Fibroblast of peridontal ligament (primary cell): Measurements from ENCODE around the gene SULT1C4.
"Not testable (repeated sequence)": the region's sequence is repeated elsewhere in the genome, so short reads cannot be mapped to it uniquely, and the experiment has no call there.

Experiments
- DNase-seq: peaks from one replicate; pipeline ENCODE4 v3.0.0-alpha.2; 2010; ENCODE audit errors: extremely low read depth

SULT1C4 gene

DNA sequence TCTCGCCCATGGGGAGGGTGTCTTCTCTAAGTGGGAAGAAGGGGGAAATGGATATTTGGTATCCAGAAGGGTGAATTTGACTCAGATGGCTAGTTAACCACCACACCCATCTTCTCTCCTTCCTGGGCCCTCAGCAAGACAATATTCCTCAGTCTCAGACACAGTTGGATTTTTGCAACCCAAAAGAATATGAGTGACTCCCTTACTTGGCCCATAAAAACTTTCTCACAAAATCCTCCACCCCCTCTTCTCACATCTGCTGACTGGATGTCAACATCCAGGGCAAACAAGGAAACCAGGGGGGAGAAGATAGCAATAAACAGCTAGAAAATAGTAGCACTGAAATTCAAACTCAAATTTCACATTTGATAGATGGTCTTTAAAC lies 35.9 kb downstream of the SULT1C4 start:
- no peak for DNase-seq

- no peak for DNase-seq
Observed at GRCh38 chr2:108414256-108414876, 36.6 kb downstream of the SULT1C4 start.

DNA sequence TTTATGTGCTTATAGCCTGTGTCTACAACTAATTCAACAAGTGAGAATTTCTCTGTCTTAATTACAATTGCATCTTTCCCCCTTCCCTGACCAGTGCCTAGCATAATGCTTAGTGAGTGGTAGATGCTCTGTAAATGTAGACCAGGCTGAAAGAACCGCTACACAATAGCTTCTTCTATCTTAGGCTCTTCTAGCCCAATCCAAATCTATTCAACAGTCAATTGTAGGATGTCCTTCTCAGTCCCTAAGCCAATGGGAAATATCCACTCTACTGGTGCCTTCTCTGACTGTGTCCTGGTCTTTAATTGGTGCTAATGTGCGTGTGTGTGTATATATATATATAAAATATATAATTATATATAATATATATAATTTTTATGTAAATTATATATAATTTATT lies 37.2 kb downstream of the SULT1C4 start:
- no peak for DNase-seq

- DNase-seq = no peak
Observed at GRCh38 chr2:108417254-108417653, 39.5 kb downstream of the SULT1C4 start.

DNA sequence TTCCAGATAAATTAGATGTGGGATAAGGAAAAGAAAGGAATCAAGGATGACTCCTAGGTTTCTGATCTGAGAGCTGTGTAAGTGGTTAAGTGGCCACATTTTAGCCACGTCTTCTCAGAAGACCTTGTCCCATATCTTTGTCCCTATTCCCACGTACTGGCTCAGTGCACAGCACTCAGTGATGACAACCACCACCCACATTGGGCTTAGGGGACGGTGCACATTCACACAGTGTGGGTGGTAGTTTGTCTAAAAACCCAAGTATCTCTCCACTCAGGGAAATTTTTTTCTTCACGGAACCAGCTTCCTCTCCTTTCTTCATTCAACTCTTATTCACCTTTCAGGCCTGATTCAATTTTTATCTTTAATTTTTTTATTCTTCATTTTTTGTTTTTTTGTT lies 40.7 kb downstream of the SULT1C4 start:
- DNase-seq = no peak

DNA sequence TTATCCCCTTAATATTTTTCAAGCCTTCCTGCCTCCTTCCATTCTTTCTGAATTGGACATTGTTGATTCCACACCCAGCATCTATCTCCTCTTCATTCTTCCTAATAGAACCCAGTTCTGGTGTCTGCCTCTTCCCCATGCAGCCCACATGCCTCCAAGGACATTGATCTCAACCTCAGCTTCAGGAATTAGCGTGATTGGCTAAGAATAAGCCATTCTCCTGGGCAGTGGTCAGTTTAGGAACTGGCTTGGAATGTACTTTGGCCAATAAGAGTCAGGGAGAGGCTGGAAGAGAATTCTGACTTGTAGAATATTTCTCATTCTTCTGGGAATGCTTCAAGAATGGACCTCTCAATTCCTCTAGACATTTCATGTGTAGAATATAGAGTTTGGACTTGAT lies 45.3 kb downstream of the SULT1C4 start:
- DNase-seq = no peak

DNA sequence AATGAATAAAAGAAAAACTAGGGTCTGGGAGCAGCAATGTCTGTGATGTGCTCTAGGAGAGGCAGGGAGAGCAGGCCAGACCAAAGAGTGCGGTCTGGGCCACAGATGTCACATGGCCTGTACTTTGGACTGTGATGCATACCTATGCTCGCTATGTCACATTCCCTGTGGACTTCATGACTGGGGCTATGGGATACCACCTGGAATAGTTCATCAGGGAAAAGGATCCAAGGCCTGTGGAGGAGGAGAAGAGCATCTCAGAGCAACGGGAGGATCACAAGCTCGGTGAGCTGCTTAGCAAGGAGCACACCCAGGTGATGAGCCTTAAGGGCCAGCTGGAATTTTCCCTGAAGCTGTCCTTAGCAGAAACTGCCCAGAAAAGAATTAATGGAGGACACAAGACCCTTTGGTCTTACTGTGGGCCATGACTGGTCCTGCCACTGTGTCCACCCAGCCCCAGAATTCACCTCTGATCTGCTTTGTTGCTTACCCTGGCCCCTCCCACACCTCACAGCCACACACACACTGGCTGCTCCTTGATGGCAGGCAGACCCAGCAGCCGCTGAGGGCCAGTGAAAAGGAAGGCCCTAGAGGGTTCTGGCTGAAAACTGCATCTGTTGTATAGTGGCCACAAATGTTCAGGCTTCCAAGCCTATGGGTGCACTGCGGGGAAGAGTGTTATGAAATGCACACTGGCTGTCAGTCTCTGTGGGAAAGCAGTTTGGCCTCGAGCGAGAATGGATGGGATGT lies 45.9 kb downstream of the SULT1C4 start:
- DNase-seq = no peak

DNA sequence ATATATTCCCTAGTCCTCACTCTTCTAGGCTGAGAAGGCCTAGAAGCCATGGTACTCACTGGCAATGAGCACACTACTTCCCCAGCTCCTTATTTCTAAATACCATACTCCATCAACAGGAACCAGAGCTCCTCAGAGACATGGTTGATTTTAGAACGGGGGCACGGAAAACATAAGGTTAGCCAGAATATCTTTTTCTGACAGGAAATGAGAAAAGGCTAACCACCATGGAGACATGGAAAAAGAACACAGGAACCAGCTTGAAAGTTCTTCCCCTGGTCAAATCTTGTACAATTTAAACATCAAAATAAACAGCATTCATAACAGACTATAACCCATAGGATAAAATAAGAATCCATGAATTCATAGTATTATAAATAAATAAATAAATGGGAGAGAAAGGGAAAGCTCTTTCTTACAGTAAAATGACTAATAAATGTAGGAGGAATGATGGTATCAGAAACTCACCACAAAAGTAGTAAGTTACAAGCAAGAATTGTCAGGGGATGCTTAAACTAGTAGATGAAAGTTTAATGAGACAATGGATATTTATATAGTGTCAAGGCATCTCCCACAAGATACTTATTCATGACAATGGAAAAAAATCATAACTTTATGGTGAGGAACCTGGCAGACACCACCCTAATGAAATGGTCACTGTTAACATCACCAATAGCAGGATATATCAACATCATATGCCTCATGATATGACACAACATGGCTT lies 50.7 kb downstream of the SULT1C4 start:
- DNase-seq = no peak

GRCh38 chr2:108435578-108435977 lies 57.8 kb downstream of the SULT1C4 start:
- not testable (repeated sequence) for DNase-seq

DNA sequence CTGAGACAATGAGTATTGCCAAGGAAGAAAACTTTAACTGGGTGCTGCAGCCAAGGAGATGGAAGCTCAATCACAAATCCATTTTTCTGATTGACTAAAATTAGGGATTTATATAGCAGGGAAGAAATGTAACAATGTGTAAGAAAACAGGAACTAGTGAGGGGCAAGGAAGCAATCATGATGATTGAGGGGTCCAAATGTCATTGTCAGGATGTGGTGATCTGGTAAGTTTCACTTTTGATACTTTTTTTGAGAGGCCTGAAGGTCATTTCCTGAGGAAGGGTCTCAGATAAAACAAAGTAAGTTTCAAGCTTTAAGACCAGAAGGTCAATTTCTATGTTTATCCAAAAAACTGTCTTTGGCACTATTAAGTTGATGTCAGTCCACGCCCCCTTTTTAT lies 59.2 kb downstream of the SULT1C4 start:
- DNase-seq = no peak
